Smooth muscle cell (in vitro differentiated cells): Measurements from ENCODE around the gene LNX1. TPM values are rescaled to one million over a fixed set of nuclear protein-coding genes. Genes with fewer than 3 reads are reported as not detected.

Source experiments
- DNase-seq: peaks from one replicate; lab custom pipeline; 2025; ENCODE audit not compliant: unreplicated experiment; lab: John Stamatoyannopoulos, UW
- H2AFZ ChIP-seq: fragments of 200-600 bp; sonication (generic); 2 replicates; pipeline ENCODE4 v1.6.0; 2016; ENCODE audit warnings: antibody characterized with exemption, low read depth, mild to moderate bottlenecking
- H3F3A ChIP-seq: fragments of 200-600 bp; sonication (generic); 2 replicates; pipeline ENCODE4 v1.6.0; 2017; ENCODE audit warnings: antibody characterized with exemption, low read depth
- H3K27ac ChIP-seq: fragments of 200-600 bp; sonication (generic); 2 replicates; pipeline ENCODE4 v1.5.1; 2016; ENCODE audit warnings: low read depth, mild to moderate bottlenecking
- H3K27me3 ChIP-seq: fragments of 200-600 bp; sonication (generic); 2 replicates; pipeline ENCODE4 v1.6.1; 2016; ENCODE audit warnings: low read depth, mild to moderate bottlenecking
- H3K36me3 ChIP-seq: fragments of 200-600 bp; sonication (generic); 2 replicates; pipeline ENCODE4 v1.5.1; 2016; ENCODE audit warnings: low read depth
- H3K4me1 ChIP-seq: fragments of 200-600 bp; sonication (generic); 2 replicates; pipeline ENCODE4 v1.5.1; 2016; ENCODE audit warnings: low read depth
- H3K4me2 ChIP-seq: fragments of 200-600 bp; sonication (generic); 2 replicates; pipeline ENCODE4 v1.6.0; 2016; ENCODE audit warnings: mild to moderate bottlenecking
- H3K4me3 ChIP-seq: fragments of 200-600 bp; sonication (generic); 2 replicates; pipeline ENCODE4 v1.5.1; 2016; ENCODE audit warnings: mild to moderate bottlenecking
- H3K79me2 ChIP-seq: fragments of 200-600 bp; sonication (generic); 2 replicates; pipeline ENCODE4 v1.6.0; 2016; ENCODE audit warnings: low read depth, mild to moderate bottlenecking
- H3K9ac ChIP-seq: fragments of 200-600 bp; sonication (generic); 2 replicates; pipeline ENCODE4 v1.6.0; 2016; ENCODE audit warnings: low read depth
- H3K9me3 ChIP-seq: fragments of 200-600 bp; sonication (generic); replicated peaks from 2 replicates; pipeline ENCODE4 v1.5.1; 2016; ENCODE audit warnings: low read depth
- H4K20me1 ChIP-seq: fragments of 200-600 bp; sonication (generic); 2 replicates; pipeline ENCODE4 v1.6.0; 2016; ENCODE audit warnings: low read depth
- CTCF ChIP-seq: fragments of 200-600 bp; sonication (generic); IDR thresholded peaks from 2 replicates; pipeline ENCODE4 v1.5.1; 2017; ENCODE audit warnings: borderline replicate concordance, mild to moderate bottlenecking, antibody characterized with exemption; ENCODE audit not compliant: insufficient read depth, poor library complexity, severe bottlenecking
- WGBS: methylation state at CpG from one replicate; pipeline ENCODE4 v1.1.7; 2016; ENCODE audit warnings: low lambda C conversion rate; 5-methylcytosine and 5-hydroxymethylcytosine counted together
- polyA plus RNA-seq: library from polyadenylated mRNA; unstranded; fragments of >200 nt; fragmentation: Nextera tagmentation; extraction: Ambion mirVana; gene quantifications from 2 replicates; pipeline ENCODE4 v1.2.1, GENCODE V29; 2016
- total RNA-seq: library from RNA; depleted of rRNA; stranded (reverse); fragments of >200 nt; gene quantifications from 2 replicates; pipeline ENCODE4 v1.2.3, GENCODE V29; 2014

The LNX1 gene
- total and polyA plus RNA-seq, 2 experiments from 2014 or later = 2.3 to 4.3 TPM

- DNase-seq = no peak
- Histone ChIP-seq H3K36me3 (no peaks in the 10 kb centered on the region), H3K27me3 (no peaks in the 10 kb centered on the region), H3K9ac (no peak overlapping the region), H2AFZ (no peak overlapping the region), H3K79me2 (no peaks in the 10 kb centered on the region), H3K4me1 (no peaks in the 10 kb centered on the region), H3F3A (no peaks in the 10 kb centered on the region), H3K4me2 (no peak overlapping the region), H3K4me3 (no peak overlapping the region), H3K27ac (no peak overlapping the region), H4K20me1 (no peaks in the 10 kb centered on the region), H3K9me3 (no peaks in the 10 kb centered on the region)
- no peak for TF ChIP-seq CTCF
- WGBS = 91% methylated on average over 9 of the region's 9 CpGs
Observed at GRCh38 chr4:53553486-53554210, 37.6 kb downstream of the LNX1 start.

- TF ChIP-seq CTCF = no peak
- Histone ChIP-seq H3F3A (no peaks in the 10 kb centered on the region), H3K4me2 (no peak overlapping the region), H4K20me1 (no peaks in the 10 kb centered on the region), H3K4me3 (no peak overlapping the region), H3K4me1 (no peaks in the 10 kb centered on the region), H3K9me3 (no peaks in the 10 kb centered on the region), H3K79me2 (no peaks in the 10 kb centered on the region), H3K9ac (no peak overlapping the region), H3K27ac (no peak overlapping the region), H3K27me3 (no peaks in the 10 kb centered on the region), H2AFZ (no peak overlapping the region), H3K36me3 (no peaks in the 10 kb centered on the region)
- WGBS = 98% methylated on average over 3 of the region's 3 CpGs
- no peak for DNase-seq
Observed at GRCh38 chr4:53552711-53553110, 38.6 kb downstream of the LNX1 start.

GRCh38 chr4:53551958-53552357 lies 39.3 kb downstream of the LNX1 start:
- H2AFZ ChIP-seq = no peak overlapping the region
- no peaks in the 10 kb centered on the region for H3K4me1 ChIP-seq
- H4K20me1 ChIP-seq = no peaks in the 10 kb centered on the region
- WGBS = 91% methylated on average over 6 of the region's 6 CpGs
- no peaks in the 10 kb centered on the region for H3K27me3 ChIP-seq
- TF ChIP-seq CTCF = no peak
- no peak overlapping the region for H3K4me3 ChIP-seq
- no peak overlapping the region for H3K4me2 ChIP-seq
- DNase-seq = no peak
- no peak overlapping the region for H3K9ac ChIP-seq
- H3F3A ChIP-seq = no peaks in the 10 kb centered on the region
- H3K79me2 ChIP-seq = no peaks in the 10 kb centered on the region
- H3K9me3 ChIP-seq = no peaks in the 10 kb centered on the region
- H3K27ac ChIP-seq = no peak overlapping the region
- no peaks in the 10 kb centered on the region for H3K36me3 ChIP-seq

GRCh38 chr4:53551281-53551864 lies 39.9 kb downstream of the LNX1 start:
- Histone ChIP-seq H3K79me2 (no peaks in the 10 kb centered on the region), H3K9me3 (no peaks in the 10 kb centered on the region), H3K4me2 (no peak overlapping the region), H2AFZ (no peak overlapping the region), H4K20me1 (no peaks in the 10 kb centered on the region), H3K27me3 (no peaks in the 10 kb centered on the region), H3K36me3 (no peaks in the 10 kb centered on the region), H3K27ac (no peak overlapping the region), H3K4me3 (no peak overlapping the region), H3K9ac (no peak overlapping the region), H3K4me1 (no peaks in the 10 kb centered on the region), H3F3A (no peaks in the 10 kb centered on the region)
- DNase-seq = no peak
- WGBS = 82% methylated on average over 7 of the region's 7 CpGs
- TF ChIP-seq CTCF = no peak
